ENCODE measurements around the gene CHAF1A. TPM values are rescaled to one million over a fixed set of nuclear protein-coding genes. Genes with fewer than 3 reads are reported as not detected.

The CHAF1A gene
- total and polyA plus RNA-seq, 2 donors (not counting 1 experiment from before 2014, with no cell fraction given) = 5.9 TPM

GRCh38 chr19:4414800-4415321 lies 12.4 kb downstream of the CHAF1A start:
- Histone ChIP-seq H3K4me3 (replicated peaks in 1 of 4; ENCODE audit: control extremely low read depth in 1 of 4, insufficient read depth in 1 of 4, low read depth in 3 of 4, low read length in 4 of 4) (peak overlapping the region in 2 of 4 experiments; percentile 21 to 36), H4K20me1 (ENCODE audit: control insufficient read depth, extremely low read depth, insufficient read depth, low read length) (no peaks in the 10 kb centered on the region), H3K27ac (ENCODE audit: insufficient read depth, low read length) (peak overlapping the region; percentile 40), H3K79me2 (ENCODE audit: control insufficient read depth, insufficient read depth, low read length) (peaks cover 10% of the 10 kb centered on the region), H3K9ac (ENCODE audit: insufficient read depth, low read length) (no peak overlapping the region), H2AFZ (ENCODE audit: low read length) (no peak overlapping the region), H3K4me1 (ENCODE audit: control insufficient read depth, extremely low read depth, insufficient read depth, low read length) (peaks cover 8% of the 10 kb centered on the region), H3K9me3 (ENCODE audit: control insufficient read depth, insufficient read depth, low read depth, low read length) (no peaks in the 10 kb centered on the region), H3K36me3 (ENCODE audit: control insufficient read depth, insufficient read depth, low read length) (peaks cover 6% of the 10 kb centered on the region), H3K27me3 (ENCODE audit: control insufficient read depth, insufficient read depth, low read length) (no peaks in the 10 kb centered on the region), H3K4me2 (ENCODE audit: extremely low read depth, insufficient read depth, low read length) (peak overlapping the region; percentile 61)
- no peak for TF ChIP-seq EZH2 (IDR thresholded peaks at IDR 0.05; ENCODE audit: low read length, missing control alignments)
- peak in 1 of 2 donors; percentile 16 for TF ChIP-seq CTCF (conservative IDR thresholded peaks at IDR 0.05 in 1 of 2, IDR thresholded peaks at IDR 0.05 in 1 of 2; ENCODE audit: low read depth in 1 of 2, low read length in 2 of 2)
- DNase-seq (ENCODE audit: low read depth in 2 of 2) = peak; percentile 12 to 71

GRCh38 chr19:4415352-4415751 lies 12.9 kb downstream of the CHAF1A start:
- H4K20me1 ChIP-seq (ENCODE audit: control insufficient read depth, extremely low read depth, insufficient read depth, low read length) = no peaks in the 10 kb centered on the region
- no peak overlapping the region for H3K9ac ChIP-seq (ENCODE audit: insufficient read depth, low read length)
- H3K4me1 ChIP-seq (ENCODE audit: control insufficient read depth, extremely low read depth, insufficient read depth, low read length) = peaks cover 8% of the 10 kb centered on the region
- peaks cover 6% of the 10 kb centered on the region for H3K36me3 ChIP-seq (ENCODE audit: control insufficient read depth, insufficient read depth, low read length)
- H3K79me2 ChIP-seq (ENCODE audit: control insufficient read depth, insufficient read depth, low read length) = peaks cover 10% of the 10 kb centered on the region
- peak in 1 of 2 donors; percentile 30 for DNase-seq (ENCODE audit: low read depth in 2 of 2)
- TF ChIP-seq EZH2 (IDR thresholded peaks at IDR 0.05; ENCODE audit: low read length, missing control alignments) = no peak
- no peak for TF ChIP-seq CTCF (conservative IDR thresholded peaks at IDR 0.05 in 1 of 2, IDR thresholded peaks at IDR 0.05 in 1 of 2; ENCODE audit: low read depth in 1 of 2, low read length in 2 of 2)
- no peaks in the 10 kb centered on the region for H3K9me3 ChIP-seq (ENCODE audit: control insufficient read depth, insufficient read depth, low read depth, low read length)
- H3K27me3 ChIP-seq (ENCODE audit: control insufficient read depth, insufficient read depth, low read length) = no peaks in the 10 kb centered on the region
- peak overlapping the region; percentile 61 for H3K4me2 ChIP-seq (ENCODE audit: extremely low read depth, insufficient read depth, low read length)
- peak overlapping the region in 2 of 4 experiments; percentile 22 to 36 for H3K4me3 ChIP-seq (replicated peaks in 1 of 4; ENCODE audit: control extremely low read depth in 1 of 4, insufficient read depth in 1 of 4, low read depth in 3 of 4, low read length in 4 of 4)
- H3K27ac ChIP-seq (ENCODE audit: insufficient read depth, low read length) = no peak overlapping the region
- no peak overlapping the region for H2AFZ ChIP-seq (ENCODE audit: low read length)

GRCh38 chr19:4416268-4416667 lies 13.8 kb downstream of the CHAF1A start:
- no peaks in the 10 kb centered on the region for H4K20me1 ChIP-seq (ENCODE audit: control insufficient read depth, extremely low read depth, insufficient read depth, low read length)
- H3K4me3 ChIP-seq (replicated peaks in 1 of 4; ENCODE audit: control extremely low read depth in 1 of 4, insufficient read depth in 1 of 4, low read depth in 3 of 4, low read length in 4 of 4) = no peak overlapping the region
- no peak overlapping the region for H3K27ac ChIP-seq (ENCODE audit: insufficient read depth, low read length)
- H3K4me2 ChIP-seq (ENCODE audit: extremely low read depth, insufficient read depth, low read length) = no peak overlapping the region
- peaks cover 10% of the 10 kb centered on the region for H3K79me2 ChIP-seq (ENCODE audit: control insufficient read depth, insufficient read depth, low read length)
- H3K27me3 ChIP-seq (ENCODE audit: control insufficient read depth, insufficient read depth, low read length) = no peaks in the 10 kb centered on the region
- peaks cover 8% of the 10 kb centered on the region for H3K4me1 ChIP-seq (ENCODE audit: control insufficient read depth, extremely low read depth, insufficient read depth, low read length)
- peaks cover 5% of the 10 kb centered on the region for H3K36me3 ChIP-seq (ENCODE audit: control insufficient read depth, insufficient read depth, low read length)
- no peak overlapping the region for H2AFZ ChIP-seq (ENCODE audit: low read length)
- no peak for DNase-seq (ENCODE audit: low read depth in 2 of 2)
- no peak overlapping the region for H3K9ac ChIP-seq (ENCODE audit: insufficient read depth, low read length)
- TF ChIP-seq EZH2 (IDR thresholded peaks at IDR 0.05; ENCODE audit: low read length, missing control alignments) (no peak), CTCF (conservative IDR thresholded peaks at IDR 0.05 in 1 of 2, IDR thresholded peaks at IDR 0.05 in 1 of 2; ENCODE audit: low read depth in 1 of 2, low read length in 2 of 2) (no peak)
- H3K9me3 ChIP-seq (ENCODE audit: control insufficient read depth, insufficient read depth, low read depth, low read length) = no peaks in the 10 kb centered on the region
